Stomach smooth muscle (tissue), 2 donors: ENCODE results near the gene ABHD12.
"Not testable (repeated sequence)": the region's sequence is repeated elsewhere in the genome, so short reads cannot be mapped to it uniquely, and the experiment has no call there.

Experiments
- H3K27ac ChIP-seq: one replicate; pipeline ENCODE4 v1.7.0; 2013; ENCODE audit warnings: mild to moderate bottlenecking, low read length, inconsistent platforms
- H3K27me3 ChIP-seq, 2 donors: one replicate each; pipeline ENCODE4 v1.7.0; 2013; ENCODE audit warnings: low read length in 2 of 2; ENCODE audit not compliant: insufficient read depth in 2 of 2, control insufficient read depth in 1 of 2
- H3K36me3 ChIP-seq, 2 donors: one replicate each; pipeline ENCODE4 v1.7.0; 2013; ENCODE audit warnings: low read length in 2 of 2; ENCODE audit not compliant: control insufficient read depth in 2 of 2, insufficient read depth in 2 of 2
- H3K4me1 ChIP-seq: one replicate; pipeline ENCODE4 v1.7.0; 2013; ENCODE audit warnings: low read length; ENCODE audit not compliant: control insufficient read depth, insufficient read depth
- H3K4me3 ChIP-seq, 2 donors: one replicate each; pipeline ENCODE4 v1.7.0; 2013; ENCODE audit warnings: low read length in 2 of 2
- H3K9ac ChIP-seq, 2 donors: one replicate each; pipeline ENCODE4 v1.7.0; 2013; ENCODE audit warnings: low read length in 2 of 2, mild to moderate bottlenecking in 1 of 2
- H3K9me3 ChIP-seq, 2 donors: one replicate each; pipeline ENCODE4 v1.7.0; 2013; ENCODE audit warnings: low read length in 2 of 2; ENCODE audit not compliant: control insufficient read depth in 2 of 2
- donor health status: healthy.
- donor health status: Pancreatic carcinoma.

Gene ABHD12

DNA sequence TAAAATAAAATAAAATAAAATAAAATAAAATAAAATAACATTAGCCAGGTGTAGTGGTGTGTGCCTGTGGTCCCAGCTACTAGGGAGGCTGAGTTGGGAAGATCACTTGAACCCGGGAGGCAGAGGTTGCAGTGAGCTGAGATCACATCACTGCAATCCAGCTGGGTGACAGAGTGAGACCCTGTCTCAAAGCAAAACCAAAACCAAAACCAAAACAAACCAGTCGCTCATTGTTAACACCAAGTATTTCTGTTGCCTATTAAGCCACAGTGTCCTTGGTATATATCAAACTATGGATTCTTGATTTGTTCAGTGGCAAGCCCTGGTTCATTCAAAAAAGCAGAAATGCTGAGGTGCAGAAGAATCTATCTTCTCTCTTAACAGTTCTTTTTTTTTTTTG is 77.0 kb downstream of the ABHD12 start:
- Histone ChIP-seq H3K9me3 (no peaks in the 10 kb centered on the region), H3K4me1 (peaks cover 23% of the 10 kb centered on the region), H3K4me3 (no peak overlapping the region), H3K27ac (no peak overlapping the region), H3K27me3 (no peaks in the 10 kb centered on the region), H3K36me3 (peaks cover 0 to 2% of the 10 kb centered on the region in 2 donors), H3K9ac (no peak overlapping the region)

DNA sequence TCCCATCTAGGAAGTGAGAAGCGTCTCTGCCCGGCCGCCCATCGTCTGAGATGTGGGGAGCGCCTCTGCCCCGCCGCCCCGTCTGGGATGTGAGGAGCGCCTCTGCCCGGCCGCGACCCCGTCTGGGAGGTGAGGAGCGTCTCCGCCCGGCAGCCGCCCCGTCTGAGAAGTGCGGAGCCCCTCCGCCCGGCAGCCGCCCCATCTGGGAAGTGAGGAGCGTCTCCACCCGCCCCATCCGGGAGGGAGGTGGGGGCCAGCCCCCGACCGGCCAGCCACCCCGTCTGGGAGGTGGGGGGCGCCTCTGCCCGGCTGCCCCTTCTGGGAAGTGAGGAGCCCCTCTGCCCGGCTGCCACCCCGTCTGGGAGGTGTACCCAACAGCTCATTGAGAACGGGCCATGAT is 77.9 kb downstream of the ABHD12 start:
- peaks cover 23% of the 10 kb centered on the region for H3K4me1 ChIP-seq
- not testable (repeated sequence) for H3K36me3 ChIP-seq, H3K27me3 ChIP-seq, H3K27ac ChIP-seq, H3K4me3 ChIP-seq, H3K9me3 ChIP-seq, H3K9ac ChIP-seq

DNA sequence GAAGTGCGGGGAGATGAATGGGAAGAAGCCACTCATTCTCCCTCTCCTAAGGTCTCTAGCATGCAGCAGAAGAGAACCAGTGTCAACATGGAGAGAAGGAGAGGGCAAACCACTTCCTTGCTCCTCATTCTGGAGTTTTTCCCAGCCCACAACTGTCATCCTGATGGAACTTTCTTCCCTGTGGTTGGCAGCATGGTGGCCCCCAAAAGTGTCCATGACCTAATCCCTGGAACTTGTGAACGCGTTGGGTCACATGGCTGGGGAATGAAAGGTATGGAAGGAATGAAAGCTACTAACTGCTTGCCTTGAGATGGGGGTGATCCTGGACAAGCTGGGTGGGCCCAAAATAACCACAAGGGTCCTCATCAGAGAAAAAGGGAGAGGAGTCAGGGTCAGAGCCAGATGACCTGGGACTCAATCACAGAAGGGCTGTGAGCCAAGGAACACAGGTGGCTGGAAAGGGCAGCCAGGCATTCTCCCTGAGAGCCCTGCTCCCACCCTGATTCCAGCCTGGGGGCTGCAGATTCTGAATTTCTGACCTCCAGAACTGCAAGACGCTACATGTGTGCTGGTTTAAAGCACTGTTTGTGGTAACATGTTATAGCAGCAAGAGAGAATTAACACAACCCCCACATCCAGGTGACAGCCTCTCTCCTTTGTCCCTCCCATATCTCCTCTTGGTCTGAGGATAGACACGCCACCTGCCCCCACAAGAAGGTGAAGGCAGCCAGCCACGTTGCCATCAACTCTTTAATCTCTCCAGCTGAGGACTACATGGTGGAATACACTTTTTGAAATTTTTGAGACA is 79.5 kb downstream of the ABHD12 start:
- no peaks in the 10 kb centered on the region for H3K27me3 ChIP-seq
- peak overlapping the region; percentile 61 to 64 for H3K4me3 ChIP-seq
- peak overlapping the region; percentile 52 to 60 for H3K9ac ChIP-seq
- no peaks in the 10 kb centered on the region for H3K9me3 ChIP-seq
- peak overlapping the region; percentile 46 for H3K27ac ChIP-seq
- H3K4me1 ChIP-seq = peaks cover 23% of the 10 kb centered on the region
- H3K36me3 ChIP-seq = peaks cover 0 to 2% of the 10 kb centered on the region in 2 donors

DNA sequence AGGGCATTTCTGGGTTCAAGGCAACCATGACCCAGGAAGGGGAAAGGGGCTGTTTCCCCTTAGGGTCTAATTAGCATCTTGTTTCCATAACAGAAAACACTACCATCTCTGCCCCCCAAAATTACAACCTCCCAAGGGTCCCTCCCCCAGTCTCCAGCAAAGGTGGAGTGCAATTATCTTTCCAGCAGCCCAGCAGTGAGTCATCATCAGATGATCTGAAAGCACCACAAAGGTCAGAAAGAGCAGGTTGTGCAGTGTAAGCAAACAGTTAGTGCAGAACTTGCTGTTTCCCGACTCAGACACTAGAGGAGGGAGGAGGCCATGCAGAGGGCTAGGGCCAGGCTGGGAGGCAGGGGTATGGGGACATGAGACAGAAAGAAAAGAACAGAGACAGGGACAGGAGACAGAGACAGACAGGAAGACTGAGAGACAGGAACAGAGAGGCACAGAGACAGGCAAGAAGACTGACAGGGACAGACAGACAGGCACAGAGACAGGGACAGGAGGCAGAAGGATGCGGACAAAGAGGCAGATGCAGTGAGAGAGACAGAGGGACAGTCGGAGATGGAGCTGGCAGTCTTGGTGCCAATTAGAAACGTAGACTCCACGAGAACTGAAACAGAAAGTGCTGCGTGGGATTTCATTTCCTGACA is 80.2 kb downstream of the ABHD12 start:
- H3K9ac ChIP-seq = peak overlapping the region; percentile 52 to 60
- H3K27ac ChIP-seq = peak overlapping the region; percentile 46
- peaks cover 0 to 2% of the 10 kb centered on the region in 2 donors for H3K36me3 ChIP-seq
- H3K4me1 ChIP-seq = peaks cover 23% of the 10 kb centered on the region
- H3K9me3 ChIP-seq = no peaks in the 10 kb centered on the region
- H3K4me3 ChIP-seq = peak overlapping the region; percentile 61 to 64
- H3K27me3 ChIP-seq = no peaks in the 10 kb centered on the region

DNA sequence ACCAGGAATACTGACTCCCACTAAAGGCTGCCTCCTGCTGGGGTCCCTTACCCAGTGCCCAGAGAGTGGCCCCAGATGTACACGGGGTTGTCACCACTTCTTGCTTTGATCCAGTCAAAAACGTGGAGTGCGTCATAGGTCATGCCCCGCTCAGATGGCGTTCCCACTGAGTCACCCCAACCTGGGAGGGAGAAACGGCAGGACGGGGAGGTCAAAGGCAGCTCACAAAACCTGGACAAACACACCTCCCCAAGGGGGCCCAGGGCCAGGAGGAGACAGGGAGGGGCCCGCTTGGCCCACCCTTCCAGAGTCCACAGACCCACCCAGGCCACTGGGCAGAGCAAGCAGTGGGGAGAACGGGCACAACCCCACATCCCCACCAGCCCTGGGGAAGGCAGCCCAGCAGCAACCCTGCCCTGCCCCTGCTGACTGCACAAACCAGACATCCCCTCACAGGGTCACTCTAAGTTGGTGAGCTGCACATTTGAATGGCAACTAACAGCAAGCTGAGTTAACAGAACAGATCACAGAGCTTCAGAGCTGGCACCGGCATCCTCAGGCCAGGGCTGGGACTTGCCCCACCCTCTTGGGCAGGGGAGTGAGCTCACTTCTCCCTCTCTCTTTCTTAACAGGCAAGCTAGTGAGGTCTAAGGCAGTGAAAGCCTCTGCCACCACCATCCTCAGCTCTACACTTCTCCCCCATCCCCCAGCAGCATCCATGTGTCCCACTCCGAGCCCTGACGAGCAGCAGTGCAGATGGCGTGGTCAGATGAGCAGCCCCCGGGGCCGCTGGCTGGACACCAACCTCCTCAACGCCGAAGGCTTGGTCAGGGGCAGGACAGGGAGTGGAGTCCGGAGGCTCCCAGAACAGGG is 81.0 kb downstream of the ABHD12 start:
- Histone ChIP-seq H3K9me3 (no peaks in the 10 kb centered on the region), H3K27me3 (no peaks in the 10 kb centered on the region), H3K4me3 (no peak overlapping the region), H3K4me1 (peaks cover 23% of the 10 kb centered on the region), H3K36me3 (peaks cover 0 to 2% of the 10 kb centered on the region in 2 donors), H3K27ac (no peak overlapping the region), H3K9ac (peak overlapping the region in 1 of 2 donors; percentile 52)

DNA sequence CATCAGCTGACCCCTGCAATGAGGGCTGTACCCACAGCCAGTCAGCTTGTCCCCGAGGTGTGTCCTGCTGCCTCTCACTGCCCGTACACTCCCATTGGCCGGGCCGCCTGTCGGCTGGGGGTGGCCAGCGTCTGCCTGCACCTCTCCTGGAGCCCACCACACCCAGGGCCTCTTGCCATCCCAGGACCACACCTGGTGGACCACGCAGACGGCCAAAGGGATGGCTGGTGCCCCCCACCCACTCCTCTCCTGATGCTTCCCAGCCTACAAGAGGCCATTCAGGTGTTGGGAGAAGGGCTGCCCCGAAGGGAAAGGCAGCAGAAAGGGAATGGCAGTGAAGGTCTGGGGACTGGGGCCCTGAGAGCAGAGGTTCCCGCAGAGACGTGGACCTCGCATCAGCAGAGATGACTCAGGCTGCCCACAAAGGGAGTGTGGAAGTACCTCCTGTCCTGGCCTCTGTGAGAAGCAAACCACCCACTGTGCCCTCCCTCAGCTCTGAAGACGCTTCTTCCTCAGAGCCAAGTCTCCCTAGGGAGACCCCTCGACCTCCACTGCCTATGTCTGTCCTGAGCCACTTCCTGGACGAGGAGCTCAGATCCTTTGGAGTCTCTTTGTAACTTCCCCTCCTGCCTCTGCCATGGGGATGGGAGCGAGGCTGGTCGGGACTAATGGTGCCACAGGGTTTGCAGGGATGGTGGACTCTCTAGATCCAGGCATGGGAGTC is 81.8 kb downstream of the ABHD12 start:
- H3K4me3 ChIP-seq = no peak overlapping the region
- H3K27me3 ChIP-seq = no peaks in the 10 kb centered on the region
- H3K4me1 ChIP-seq = peaks cover 23% of the 10 kb centered on the region
- H3K9ac ChIP-seq = no peak overlapping the region
- peaks cover 0 to 5% of the 10 kb centered on the region in 2 donors for H3K36me3 ChIP-seq
- H3K27ac ChIP-seq = no peak overlapping the region
- no peaks in the 10 kb centered on the region for H3K9me3 ChIP-seq

DNA sequence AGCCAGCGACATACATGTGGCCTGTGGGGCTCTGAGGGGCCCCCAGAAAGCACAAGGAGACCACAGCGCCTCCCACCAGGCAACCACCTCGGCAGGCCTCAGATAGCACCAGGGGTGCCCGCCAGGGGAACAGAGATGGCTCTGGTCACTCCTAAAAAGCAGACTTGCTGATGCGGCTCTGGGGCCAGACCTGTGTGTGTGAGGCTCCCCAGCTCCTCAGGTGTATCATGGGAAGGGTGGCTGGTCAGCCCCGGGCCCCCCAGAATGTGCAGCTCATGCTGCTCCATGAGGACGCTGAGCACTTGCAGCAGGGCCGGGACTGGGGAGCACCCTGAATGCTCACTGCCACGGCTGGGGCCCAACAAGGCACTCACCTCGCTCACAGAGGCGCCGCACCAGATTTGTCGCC is 82.5 kb downstream of the ABHD12 start:
- Histone ChIP-seq H3K27me3 (no peaks in the 10 kb centered on the region), H3K4me3 (no peak overlapping the region), H3K27ac (no peak overlapping the region), H3K4me1 (peaks cover 23% of the 10 kb centered on the region), H3K36me3 (peaks cover 0 to 9% of the 10 kb centered on the region in 2 donors), H3K9me3 (no peaks in the 10 kb centered on the region), H3K9ac (no peak overlapping the region)

DNA sequence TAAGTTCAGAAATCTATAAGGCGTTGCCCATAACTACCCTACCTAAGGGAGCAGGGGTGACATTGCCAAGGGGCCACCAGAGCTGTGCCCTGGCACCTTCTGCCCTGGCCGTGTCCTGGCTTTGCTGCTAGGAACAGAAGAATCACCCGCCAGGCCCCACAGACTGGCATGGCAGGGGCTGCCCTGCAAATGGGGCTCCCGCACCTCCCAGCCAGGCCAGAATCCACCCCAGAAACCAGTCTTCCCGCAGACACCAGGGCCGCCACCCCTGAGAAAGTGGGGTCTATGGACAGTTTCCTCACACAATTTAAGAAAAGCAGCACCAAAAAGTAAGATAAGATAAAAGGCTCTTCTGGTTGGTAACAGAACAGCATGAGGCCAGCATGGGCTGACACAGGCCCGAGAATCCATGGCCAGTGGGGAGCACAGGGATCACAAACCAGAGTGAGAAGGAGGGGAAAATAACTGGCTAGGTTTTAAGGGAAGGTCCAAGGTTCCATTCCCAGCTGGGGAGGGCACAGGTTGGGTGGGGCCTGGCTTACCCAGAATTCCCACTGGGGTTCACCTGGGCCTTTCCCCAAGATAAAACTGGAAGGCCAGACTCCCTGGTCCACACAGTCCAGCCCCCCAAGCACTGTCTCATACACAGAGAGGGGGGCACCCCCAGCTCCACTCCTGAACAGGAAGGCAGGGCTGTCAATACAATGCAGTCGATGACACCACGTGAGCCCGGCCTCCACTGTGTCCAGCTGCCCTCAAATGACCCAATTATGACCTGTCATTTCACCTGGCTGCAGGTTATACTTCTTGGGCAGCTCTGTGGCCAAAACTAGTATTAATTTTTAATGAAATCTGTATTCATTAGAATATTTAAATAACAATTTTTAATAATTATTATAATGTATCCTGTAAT is 83.4 kb downstream of the ABHD12 start:
- peaks cover 23% of the 10 kb centered on the region for H3K4me1 ChIP-seq
- no peak overlapping the region for H3K9ac ChIP-seq
- H3K4me3 ChIP-seq = no peak overlapping the region
- H3K27me3 ChIP-seq = no peaks in the 10 kb centered on the region
- H3K27ac ChIP-seq = no peak overlapping the region
- H3K9me3 ChIP-seq = no peaks in the 10 kb centered on the region
- H3K36me3 ChIP-seq = peaks cover 0 to 16% of the 10 kb centered on the region in 2 donors

DNA sequence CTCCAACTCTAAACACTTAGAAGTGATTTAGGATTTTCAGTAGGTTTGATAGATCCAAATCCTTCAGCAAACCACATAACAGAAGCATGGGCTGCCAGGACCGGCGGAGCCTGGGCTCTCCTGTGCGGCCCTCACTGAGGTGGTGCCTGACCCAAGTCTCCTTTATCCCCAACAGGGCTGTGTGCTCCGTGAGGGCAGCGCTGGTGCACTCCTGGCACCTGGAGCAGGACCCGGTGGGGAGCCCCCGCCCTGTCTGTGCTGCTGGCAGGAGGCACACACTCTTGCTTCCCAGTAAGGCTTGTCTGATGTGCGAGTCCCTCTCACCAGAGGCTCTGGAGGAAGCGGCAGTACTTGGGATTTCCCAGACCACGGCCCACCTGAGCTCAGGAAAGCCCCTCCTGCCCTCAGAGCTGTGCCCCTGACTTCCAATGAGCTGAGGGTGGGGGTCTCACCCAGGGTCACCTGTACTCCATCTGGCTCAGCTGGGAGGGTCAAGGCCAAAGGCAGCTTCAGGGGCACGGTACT is 86.5 kb downstream of the ABHD12 start:
- no peaks in the 10 kb centered on the region for H3K4me1 ChIP-seq
- H3K9ac ChIP-seq = no peak overlapping the region
- no peaks in the 10 kb centered on the region for H3K27me3 ChIP-seq
- peaks cover 3 to 22% of the 10 kb centered on the region in 2 donors for H3K36me3 ChIP-seq
- no peak overlapping the region for H3K4me3 ChIP-seq
- no peak overlapping the region for H3K27ac ChIP-seq
- no peaks in the 10 kb centered on the region for H3K9me3 ChIP-seq
